GM18870 (cell line): ENCODE data around the gene YJU2.
"Not testable (repeated sequence)": the region's sequence is repeated elsewhere in the genome, so short reads cannot be mapped to it uniquely, and the experiment has no call there.

Experiments
- ATAC-seq: cut with Tn5 transposase; IDR thresholded peaks from one replicate; pipeline ENCODE4 v1.9.1; 2021; ENCODE audit warnings: moderate library complexity; ENCODE audit not compliant: unreplicated experiment

The YJU2 gene

DNA sequence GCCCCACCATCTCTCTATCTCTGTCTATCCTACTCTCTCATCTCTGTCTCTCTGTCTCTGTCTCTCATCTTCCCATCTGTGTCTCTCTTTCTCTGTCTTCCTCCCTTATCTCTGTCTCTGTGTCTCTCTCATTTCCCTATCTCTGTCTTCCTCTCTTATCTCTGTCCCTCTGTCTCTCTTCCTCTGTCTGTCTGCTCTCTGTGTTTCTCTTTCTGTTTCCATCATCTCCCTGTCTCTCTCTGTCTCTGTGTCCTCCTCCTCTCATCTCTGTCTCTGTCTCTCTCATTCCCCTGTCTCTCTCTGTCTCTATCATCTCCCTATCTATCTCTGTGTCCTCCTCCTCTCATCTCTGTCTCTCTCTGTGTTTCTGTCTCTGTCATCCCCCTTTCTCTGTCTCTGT lies 19.1 kb upstream of the YJU2 start:
- ATAC-seq, result no peak

DNA sequence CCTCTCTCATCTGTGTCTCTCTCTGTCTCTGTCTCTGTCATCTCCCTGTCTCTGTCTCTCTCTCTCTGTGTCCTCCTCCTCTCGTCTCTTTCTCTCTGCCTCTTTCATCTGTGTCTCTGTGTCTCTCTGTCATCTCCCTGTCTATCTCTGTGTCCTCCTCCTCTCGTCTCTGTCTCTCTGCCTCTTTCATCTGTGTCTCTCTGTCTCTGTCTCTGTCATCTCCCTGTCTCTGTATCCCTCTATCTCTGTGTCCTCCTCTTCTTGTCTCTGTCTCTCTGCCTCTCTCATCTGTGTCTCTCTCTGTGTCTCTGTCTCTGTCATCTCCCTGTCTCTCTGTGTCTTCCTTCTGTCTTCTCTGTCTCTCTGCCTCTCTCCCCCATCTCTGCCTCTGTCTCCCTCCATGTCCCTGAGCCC lies 18.1 kb upstream of the YJU2 start:
- ATAC-seq, result no peak

DNA sequence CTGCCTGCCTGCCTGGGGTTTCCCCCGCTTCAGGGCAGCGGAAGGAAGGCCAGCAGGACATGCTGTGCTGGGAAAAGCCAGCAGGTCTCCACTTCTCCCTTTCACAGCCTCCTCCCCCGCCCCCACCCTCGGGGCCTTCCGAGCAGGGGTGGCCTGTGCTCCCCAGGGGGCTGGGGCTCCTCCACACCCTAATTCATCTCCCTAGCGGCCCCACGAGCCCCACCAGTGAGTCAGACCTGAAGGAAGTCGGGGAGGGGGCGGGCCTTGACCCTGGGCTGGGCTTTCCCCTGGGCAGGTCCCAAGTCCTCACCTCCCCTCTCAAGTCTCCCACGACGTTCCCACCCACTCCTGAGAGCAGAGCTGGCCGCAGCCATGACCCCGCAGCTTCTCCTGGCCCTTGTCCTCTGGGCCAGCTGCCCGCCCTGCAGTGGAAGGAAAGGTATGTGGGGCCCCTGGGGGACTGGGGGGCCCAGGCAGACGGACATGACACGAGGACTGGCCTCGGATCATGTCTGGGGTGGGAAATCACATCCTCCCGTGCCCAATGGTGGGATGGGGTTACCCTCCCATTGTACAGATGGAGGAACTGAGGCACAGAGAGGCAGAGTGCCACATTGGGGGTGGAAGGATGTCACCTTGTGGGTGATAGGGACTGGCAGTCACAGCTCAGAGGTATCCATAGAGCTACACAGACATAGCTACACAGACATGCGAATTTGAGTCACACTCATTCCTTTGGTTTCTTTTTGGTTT lies 17.5 kb upstream of the YJU2 start, which contains the start of gene EBI3:
TSS of gene EBI3 (plus strand) at position 345 of the 753 bp plus-strand sequence. CDS start at position 373, 28 bp downstream.
- ATAC-seq, result peak; percentile 40

DNA sequence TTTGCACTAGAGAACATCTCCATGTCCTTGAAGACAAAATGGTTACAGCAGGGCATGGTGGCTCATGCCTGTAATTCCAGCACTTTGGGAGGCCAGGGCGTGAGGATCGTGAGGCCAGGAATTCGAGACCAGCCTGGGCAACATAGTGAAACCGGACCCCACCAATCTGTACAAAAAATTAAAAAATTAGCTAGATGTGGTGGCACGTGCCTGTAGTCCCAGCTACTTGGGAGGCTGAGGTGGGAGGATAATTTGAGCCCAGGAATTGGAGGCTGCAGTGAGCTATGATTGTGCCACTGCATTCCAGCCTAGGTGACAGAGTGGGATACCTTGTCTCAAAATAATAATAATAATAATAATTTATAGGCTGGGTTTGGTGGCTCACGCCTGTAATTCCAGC lies 16.6 kb upstream of the YJU2 start:
- ATAC-seq, result not testable (repeated sequence)

DNA sequence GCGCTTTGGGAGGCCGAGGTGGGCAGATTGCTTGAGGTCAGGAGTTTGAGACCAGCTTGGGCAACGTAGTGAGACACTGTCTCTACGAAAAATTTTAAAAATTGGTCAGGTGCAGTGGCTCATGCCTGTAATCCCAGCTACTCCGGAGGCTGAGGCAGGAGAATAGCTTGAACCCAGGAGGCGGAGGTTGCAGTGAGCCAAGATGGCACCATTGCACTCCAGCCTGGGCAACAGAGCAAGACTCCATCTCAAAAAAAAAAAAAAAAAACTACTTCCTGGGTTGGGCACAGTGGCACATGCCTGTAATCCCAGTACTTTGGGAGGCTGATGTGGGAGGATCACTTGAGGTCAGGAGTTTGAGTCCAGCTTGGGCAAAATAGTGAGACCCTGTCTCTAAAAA lies 15.4 kb upstream of the YJU2 start:
- not testable (repeated sequence) for ATAC-seq

DNA sequence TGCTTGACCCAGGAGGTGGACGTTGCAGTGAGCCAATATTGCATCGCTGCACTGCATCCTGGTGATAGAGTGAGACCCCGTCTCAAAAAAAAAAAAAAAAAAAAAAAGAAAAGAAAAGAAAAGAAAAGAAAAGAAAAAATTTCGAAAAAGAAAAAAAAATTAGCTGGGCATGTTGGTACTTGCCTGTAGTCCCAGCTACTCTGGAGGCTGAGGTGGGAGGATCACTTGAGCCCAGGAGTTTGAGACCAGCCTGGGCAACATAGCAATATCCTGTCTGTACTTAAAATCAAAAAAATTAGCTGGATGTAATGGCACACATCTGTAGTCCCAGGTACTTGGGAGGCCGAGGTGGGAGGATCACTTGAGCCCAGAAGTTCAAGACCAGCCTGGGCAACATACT lies 14.7 kb upstream of the YJU2 start:
- not testable (repeated sequence) for ATAC-seq

DNA sequence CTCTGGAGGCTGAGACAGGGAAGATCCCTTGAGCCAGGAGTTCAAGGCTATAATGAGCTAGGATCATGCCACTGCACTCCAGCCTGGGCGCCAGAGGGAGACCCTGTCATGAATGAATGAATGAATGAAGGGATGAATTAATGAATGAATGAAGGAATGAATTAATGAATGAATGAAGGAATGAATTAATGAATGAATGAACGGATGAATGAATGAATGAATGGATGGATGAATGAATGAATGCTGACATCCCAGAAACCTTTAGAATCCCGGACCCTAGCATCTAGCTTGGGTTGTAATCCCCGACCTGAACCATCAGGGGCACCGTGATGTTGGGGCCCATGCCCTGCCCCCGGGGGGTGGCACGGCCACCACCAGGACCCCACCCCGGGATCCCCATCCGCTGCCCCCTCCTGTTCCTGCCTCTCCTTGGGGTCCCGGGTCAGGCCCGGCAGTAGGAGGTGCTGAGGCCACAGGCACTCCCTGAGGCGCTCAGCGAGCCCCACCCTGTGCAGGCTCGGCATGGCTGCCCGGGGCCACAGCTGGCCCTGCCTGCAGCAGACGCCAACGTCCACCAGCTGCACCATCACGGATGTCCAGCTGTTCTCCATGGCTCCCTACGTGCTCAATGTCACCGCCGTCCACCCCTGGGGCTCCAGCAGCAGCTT lies 14.1 kb upstream of the YJU2 start:
- no peak for ATAC-seq

DNA sequence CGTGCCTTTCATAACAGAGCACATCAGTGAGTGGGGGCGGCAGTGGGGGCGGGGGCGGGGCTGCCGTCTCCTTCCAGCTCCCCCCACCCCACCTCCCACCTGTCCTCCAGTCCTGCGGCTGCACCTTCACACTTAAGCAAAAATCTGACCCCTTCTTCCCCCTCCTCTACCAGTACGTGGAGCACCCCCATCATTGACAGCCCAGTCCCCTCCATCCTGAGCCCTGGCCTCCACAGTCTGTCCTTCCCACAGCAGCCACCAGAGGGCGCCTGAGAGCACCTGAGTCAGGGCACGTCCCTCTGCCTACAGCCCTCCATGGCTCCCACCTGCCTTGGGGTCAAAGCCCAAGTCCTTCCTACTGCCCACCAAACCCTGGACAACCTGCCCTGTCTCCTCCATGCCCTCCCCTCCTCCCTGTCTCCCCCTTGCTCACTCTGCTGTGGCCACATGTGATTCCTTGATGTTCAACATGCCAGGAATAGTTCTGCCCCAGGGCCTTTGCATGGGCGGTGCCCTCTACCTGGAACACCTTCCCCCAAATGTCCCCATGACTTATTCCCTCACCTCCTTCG lies 13.5 kb upstream of the YJU2 start:
- ATAC-seq, result no peak

DNA sequence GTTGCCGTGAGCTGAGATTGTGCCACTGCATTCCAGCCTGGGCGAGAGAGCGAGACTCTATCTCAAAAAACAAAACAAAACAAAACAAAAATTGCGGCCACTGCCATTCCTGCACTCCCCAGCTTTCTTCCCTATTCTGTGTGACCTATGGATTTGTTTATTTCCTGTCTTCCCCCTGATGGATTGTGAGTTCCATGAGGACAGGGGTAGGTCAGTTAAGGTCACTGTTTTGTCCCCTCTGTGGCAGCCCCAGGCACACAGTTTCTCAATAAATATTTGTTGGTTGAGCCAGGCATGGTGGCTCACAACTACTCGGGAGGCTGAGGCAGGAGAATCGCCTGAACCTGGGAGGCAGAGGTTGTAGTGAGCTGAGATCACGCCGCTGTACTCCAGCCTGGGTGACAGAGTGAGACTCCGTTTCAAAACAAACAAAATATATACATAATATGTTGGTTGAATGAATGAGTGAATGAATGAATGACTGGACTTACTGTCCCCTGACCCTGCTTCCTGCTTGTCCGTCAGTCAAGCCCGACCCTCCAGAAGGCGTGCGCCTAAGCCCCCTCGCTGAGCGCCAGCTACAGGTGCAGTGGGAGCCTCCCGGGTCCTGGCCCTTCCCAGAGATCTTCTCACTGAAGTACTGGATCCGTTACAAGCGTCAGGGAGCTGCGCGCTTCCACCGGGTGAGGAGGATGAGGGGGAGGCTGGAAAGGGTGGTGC lies 12.6 kb upstream of the YJU2 start:
- no peak for ATAC-seq

DNA sequence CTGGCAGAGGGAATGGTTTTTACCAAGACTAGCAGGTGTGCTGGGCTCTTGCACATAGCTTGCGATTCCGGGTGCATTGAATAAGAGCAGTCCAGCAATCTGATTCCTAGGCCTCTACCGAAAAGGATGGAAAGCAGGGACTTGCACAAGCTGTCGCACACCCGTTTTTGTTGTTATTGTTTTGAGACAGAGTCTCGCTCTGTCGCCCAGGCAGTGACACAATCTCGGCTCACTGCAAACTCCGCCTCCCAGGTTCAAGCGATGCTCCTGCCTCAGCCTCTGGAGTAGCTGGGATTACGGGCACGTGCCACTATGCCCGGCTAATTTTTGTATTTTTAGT lies 12.0 kb upstream of the YJU2 start:
- no peak for ATAC-seq

DNA sequence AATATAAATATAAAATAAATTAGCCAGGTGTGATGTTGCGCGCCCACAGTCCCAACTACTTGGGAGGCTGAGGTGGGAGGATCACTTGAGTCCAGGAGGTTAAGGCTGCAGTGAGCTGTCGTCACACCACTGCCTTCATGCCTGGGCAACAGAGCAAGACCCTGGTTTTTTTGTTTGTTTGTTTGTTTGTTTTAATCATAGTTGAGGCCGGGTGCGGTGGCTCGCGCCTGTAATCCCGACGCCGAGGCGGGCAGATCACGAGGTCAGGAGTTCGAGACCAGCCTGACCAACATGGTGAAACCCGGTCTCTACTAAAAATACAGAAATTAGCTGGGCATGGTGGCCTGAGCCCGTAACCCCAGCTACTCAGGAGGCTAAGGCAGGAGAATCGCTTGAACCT lies 9.4 kb upstream of the YJU2 start:
- not testable (repeated sequence) for ATAC-seq

DNA sequence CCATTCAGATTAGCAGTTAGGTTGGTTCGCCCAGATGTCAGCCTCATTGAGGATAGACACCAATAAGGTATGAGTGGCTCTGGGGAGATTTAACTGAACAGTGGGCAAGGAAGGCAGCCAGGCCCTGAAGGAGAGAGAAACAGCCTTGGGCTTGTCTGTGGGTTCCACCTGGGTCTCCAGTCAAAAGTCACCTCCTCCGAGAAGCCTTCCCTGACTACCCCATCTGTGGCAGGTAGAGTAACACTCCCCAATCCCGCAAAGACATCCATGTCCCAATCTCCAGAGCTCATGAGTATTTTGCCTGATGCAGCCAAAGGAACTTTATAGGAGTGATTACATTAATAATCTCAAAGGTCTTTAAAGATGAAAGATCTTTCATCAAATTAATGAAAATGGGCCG lies 8.0 kb upstream of the YJU2 start:
- no peak for ATAC-seq

DNA sequence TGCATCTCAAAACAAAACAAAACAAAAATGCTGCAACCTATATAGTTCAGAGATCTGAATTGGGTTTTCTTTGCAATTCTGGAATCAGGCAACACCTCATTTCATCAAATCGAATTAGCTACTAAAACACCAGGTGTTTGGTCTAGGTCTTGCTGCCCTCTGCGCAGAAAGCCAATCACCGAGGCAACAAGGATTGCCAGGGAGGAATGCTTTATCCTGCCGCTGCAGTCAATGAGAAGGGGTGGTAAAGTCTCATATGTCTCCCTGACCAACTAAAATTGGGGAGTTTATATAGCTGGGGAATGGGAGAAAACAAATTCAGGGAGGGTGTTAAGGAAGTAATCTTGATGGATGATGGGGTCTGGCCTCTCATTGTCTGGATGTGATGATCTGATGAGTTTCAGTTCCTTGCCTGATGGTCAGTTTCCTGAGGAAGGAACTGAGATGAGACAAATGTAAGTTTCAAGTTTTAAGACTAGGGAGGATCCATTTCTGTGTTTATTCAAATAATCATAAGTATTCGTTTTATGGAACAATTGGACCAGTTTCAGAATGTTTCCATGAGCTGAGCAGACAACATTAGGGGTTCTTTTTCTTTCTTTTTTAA lies 5.0 kb upstream of the YJU2 start:
- no peak for ATAC-seq

DNA sequence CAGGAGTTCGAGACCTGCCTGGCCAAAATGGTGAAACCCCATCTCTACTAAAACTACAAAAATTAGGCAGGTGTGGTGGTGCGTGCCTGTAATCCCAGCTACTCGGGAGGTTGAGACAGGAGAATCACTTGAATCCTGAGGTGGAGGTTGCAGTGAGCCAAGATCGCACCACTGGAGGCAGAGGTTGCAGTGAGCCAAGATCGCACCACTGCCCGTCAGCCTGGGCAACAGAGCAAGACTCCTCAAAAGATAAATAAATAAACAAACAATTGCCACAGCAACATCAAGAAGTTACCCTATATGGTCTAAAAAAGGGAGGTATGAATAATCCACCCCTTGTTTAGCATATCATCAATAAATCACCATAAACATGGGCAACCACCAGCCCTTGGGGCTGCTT lies 942 bp upstream of the YJU2 start:
- not testable (repeated sequence) for ATAC-seq

DNA sequence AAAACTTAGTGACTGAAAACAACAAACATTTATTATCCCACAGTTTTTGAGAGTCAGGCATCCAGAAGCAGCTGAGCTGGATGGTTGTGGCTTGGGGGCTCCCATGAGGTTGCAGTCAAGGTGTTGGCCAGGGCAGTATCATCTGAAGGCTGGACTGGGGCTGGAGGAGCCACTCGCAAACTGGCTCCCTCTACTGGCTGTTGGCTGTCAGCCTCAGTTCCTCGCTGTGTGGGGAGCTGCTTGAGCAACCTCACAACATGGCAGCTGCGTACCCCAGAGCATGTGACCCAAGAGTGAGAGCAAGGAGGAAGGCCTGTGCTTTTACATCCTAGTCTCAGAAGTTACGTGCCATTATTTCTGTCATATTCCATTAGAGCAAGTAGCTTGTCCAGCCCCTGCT lies 9.7 kb downstream of the YJU2 start:
- ATAC-seq, result no peak

DNA sequence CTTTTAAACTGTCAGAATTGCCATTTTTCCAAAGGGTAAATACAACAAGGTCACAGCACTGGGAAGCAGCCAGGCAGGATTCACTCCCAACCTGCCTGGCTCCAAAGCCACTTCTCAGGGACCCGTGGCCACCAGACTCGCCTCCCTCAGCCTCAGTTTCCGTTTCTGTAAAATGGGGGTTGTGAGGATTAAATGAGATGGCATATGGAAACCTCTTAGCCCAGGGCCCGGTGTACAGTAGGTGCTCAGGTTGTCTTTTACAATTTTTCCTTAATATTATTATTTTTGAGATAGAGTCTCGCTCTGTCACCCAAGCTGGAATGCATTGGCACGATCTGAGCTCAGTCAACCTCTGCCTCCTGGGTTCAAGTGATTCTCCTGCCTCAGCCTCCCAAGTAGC lies 10.1 kb downstream of the YJU2 start:
- no peak for ATAC-seq

DNA sequence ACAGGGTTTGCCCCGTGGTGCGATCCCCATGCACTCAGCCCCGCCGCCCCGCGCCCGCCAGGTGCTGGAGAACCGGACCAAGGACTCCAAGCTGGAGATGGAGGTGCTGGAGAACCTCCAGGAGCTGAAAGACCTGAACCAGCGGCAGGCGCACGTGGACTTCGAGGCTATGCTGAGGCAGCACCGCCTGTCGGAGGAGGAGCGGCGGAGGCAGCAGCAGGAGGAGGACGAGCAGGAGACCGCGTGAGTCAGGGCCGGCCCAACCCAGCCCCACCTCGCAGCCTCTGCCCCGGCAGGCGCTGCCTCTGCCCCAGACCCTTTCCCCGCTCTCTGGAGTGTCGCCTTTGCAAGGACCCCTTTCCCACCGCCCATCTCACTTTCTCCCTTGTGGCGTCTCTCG lies 11.3 kb downstream of the YJU2 start:
- no peak for ATAC-seq

DNA sequence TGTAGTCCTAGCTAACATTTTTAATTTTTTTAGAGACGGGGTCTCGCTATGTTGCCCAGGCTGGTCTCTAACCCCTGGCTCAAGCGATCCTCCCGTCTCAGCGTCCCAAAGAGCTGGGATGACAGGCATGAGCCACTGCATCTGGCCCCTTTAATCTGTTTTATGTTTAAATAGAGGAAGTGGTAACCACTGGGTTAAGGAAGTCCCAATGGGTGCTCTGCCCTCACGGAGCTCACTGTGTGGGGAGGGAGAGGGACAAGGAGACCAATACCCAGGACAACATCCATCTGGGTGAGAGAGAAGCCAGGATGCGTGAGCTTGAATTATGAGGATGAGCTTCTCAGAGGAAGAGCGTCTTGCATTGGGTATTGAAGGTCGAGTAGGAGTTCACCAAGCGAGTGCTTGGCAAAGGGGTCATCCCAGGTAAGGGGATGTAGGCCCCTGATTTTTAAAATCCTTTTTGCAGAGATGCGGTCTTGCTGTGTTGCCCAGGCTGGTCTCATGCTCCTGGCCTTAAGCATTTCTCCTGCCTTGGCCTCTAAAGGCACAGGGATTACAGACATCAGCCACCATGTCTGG lies 13.8 kb downstream of the YJU2 start:
- ATAC-seq, result no peak

DNA sequence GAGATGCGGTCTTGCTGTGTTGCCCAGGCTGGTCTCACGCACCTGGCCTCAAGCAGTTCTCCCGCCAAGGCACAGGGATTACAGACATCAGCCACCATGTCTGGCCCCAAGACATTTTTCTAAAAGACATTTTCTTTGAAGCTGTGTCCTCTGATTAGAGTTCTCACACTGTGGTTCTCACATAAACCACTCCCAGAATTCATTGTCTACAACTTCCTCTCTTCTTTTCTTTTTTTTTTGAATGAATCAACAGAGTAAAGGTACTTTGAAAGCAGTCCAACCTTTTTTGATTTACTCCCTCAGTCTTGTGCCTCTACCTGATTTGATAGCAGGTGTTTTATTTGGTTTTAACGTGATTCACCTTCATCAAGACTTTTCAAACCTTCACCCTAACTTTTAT lies 17.9 kb downstream of the YJU2 start:
- no peak for ATAC-seq

DNA sequence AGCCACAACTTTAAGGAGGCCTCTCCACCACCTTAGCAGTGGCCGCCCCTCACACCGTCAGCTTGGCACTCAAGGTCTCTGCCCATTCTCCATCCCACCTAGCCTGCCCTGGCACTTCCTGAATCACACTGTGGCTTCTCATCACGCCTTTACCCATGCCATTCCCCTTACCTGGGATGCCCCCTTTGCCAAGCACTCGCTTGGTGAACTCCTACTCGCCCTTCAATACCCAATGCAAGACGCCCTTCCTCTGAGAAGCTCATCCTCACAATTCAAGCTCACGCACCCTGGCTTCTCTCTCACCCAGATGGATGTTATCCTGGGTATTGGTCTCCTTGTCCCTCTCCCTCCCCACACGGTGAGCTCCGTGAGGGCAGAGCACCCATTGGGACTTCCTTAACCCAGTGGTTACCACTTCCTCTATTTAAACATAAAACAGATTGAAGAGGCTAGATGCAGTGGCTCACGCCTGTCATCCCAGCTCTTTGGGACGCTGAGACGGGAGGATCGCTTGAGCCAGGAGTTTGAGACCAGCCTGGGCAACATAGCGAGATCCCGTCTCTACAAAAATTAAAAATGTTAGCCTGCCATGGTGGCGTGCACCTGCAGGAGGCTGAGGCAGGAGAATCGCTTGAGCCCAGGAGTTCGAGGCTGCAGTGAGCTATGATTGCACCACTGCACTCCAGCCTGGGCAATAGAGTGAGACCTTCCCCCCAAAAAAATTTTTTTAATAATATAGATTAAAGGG lies 19.5 kb downstream of the YJU2 start:
- no peak for ATAC-seq
